GM18511 (cell line): ENCODE measurements around the gene LRIG2.
"Not testable (repeated sequence)": the region's sequence is repeated elsewhere in the genome, so short reads cannot be mapped to it uniquely, and the experiment has no call there.

Experiments
- ATAC-seq: cut with Tn5 transposase; IDR thresholded peaks from one replicate; pipeline ENCODE4 v1.9.1; 2021; ENCODE audit warnings: mild to moderate bottlenecking, moderate library complexity; ENCODE audit not compliant: unreplicated experiment

The LRIG2 gene

DNA sequence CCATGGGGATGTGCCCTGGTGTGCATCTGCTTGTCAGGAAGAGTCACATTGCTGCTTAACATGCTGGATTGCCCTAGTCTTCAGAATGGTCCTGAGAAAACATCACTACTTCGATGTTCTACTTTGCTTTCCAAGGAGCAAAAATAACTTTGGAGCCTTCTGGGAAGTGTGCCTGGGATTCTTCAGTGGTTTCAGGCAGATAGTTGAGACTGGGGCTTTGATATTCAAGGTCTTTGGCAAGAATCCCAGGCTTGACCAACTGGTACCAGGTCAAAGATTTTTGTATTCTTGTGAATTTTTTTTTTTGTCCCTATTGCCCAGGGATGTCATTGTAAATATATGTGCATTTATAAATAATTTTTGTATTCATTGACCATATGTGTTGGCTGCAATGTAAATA, 51.4 kb downstream of the LRIG2 start:
- ATAC-seq = no peak

DNA sequence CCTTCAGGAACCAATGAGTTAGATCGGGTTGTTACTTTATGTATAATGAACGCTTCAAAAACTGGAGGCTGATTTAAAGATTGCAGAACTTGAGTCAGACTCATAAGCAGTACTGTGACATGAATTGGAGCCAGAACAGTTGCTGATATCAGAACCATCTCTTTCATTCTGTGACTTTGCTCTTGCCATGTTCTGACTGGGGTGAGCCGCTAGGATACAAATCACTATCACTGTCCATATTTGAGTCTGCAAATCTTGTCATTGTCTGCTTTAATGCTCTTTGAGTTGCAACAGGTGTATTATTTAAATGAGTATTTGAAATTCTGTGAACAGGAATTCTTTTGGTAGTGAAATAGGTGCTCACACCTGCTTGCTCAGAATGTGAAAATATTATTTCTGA, 52.5 kb downstream of the LRIG2 start:
- no peak for ATAC-seq

DNA sequence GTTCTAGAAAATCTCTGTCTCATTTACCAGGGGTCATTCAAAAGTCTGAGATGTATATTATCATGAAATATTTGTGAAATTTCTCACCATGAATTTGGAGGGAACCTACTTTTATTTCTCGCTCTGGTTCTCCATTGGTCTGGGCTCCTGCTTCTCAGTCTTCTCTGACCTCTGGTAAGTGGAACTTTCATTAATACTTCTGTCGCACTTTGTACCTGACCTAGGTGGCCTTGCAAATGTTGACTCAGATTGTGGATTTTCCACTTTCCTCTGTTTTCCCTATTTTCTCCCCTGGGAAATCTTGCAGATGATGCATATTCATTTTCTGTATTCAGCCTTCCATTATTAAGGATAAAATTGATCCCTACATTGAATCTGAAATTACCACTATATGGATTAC, 53.2 kb downstream of the LRIG2 start:
- no peak for ATAC-seq

DNA sequence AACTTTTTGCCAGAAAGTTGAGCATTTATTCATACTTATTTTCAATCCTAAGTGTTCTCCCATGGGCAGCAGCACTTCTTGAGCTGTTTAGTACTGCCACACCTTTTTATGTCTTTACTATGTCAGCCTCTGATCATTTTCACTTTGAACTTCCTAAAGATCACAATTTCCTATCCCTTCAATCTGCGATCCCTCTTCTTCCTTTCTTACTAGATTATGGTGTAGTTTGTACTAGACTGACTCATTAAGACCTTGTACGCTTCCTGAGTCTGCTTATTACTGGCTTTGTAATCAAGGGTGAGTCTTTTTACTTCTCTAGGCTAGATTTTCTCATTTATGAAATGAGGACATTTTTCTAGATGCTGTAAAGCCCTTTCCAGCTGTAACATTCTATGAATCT, 55.1 kb downstream of the LRIG2 start:
- no peak for ATAC-seq

DNA sequence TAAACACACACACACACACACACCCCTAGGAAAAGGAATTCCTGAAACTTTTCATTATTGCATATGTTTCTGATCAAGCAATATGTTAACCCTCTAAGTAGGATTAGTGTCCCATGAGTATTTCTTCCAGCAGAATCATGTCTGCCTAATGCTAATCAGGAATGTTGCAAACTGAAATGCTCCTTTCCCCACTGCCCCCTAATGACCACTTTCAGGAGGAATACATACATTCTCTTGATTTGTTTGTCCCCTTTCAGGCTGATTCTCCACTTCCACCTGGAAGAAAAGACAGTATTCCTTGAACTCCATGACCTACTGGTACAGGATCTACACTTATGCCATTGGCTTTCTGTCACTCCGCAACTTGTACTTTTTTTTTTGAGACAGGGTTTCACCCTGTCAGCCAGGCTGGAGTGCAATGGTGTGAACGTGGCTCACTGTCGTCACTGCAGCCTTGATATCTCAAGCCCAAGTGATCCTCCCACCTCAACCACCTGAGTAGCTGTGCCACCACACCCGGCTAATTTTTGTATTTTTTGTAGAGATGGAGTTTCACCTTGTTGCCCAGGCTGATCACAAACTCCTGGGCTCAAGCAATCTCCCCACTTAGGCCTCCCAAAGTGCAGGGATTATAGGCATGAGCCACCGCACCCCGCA, 56.7 kb downstream of the LRIG2 start:
- ATAC-seq = no peak

DNA sequence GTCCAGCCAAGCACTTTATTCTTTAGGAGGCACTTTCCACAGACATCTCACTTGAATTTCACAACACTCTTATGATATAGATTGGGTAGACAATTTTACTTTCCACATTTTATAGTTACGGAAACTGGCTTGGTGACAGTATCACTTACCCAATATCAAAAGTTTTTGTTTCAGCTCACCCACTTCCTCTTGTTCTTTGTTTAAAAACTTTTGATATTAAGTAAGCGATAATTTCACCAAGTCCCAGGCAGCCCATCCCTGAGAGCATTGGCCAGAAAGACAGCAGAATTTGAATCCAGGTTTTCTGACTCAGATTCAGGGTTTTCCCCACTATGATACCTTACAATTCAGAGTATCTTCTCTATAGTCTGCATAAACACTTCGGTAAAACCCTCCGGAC, 60.0 kb downstream of the LRIG2 start:
- no peak for ATAC-seq

DNA sequence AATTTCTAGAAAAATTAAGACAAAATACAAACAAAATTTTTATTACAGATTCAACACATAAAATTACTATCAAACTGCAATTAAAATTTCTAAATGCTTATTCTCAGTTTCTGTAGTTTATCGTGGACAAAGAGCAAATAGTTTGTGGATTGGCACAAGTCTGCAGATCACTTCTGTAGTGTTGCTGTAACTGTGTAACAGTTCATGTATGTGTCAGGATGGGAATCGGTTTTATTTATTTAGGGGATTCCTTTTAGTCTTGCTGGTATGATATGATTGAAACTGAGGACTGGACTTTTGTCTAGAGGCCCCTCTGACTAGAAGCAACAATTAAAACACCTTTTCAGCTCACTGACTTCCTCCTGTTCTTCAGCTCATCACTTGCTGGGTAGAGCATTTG, 60.8 kb downstream of the LRIG2 start:
- no peak for ATAC-seq

DNA sequence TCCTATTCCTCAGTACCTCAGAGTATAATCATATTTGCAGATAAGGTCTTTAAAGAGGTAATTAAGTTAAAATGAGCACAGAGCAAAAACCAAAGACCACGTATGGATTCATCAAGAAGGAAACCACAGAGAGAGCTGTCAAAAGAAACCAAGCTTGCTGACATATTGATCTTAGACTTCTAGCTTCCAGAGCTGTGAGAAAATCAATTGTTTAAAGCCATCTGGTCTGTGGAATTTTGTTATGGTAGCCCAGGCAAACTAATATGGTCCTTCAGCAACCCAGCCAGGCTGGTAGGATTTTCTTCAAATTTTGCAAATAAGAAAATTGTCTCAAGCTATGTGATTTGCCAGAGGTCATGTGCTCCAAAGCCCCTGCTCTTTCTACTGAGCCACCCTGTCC, 62.5 kb downstream of the LRIG2 start:
- no peak for ATAC-seq

DNA sequence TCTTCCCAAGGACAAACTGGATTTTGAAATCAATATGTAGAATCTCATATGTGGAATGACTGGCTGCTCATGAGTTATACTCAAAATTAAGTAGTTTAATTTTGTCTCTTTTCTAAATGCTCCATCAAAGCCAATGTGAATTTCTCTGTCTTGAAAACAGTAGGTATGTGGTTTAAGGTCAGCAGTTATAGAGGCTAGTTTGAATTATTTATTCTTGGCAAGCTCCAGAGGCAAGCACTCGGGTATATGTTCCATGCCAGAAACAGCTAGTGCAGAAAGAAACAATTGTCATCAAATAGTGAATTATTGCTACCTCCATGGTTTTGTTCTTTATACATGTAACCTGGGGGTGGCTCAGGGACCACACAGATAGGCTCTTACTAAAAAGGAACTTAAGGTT, 63.5 kb downstream of the LRIG2 start:
- ATAC-seq = no peak

DNA sequence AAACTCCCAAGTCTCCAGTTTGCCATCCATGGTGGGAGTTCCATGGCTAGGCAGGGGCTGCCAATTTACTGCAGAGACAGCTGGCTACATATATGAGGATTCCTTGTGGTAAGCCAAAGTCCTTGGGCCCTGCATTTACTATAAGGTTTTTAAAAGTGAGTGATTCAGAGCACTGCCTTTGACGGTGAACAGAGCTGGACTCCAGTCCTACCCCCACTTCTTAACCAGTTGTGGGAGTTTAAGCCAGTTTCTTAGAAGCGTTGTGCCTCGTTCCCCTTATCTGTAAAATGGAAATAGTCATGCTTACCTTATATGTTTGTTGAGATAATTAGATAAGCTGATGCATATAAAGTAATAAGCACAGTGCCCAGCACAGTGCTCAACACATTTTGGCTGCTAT, 64.6 kb downstream of the LRIG2 start:
- ATAC-seq = no peak

DNA sequence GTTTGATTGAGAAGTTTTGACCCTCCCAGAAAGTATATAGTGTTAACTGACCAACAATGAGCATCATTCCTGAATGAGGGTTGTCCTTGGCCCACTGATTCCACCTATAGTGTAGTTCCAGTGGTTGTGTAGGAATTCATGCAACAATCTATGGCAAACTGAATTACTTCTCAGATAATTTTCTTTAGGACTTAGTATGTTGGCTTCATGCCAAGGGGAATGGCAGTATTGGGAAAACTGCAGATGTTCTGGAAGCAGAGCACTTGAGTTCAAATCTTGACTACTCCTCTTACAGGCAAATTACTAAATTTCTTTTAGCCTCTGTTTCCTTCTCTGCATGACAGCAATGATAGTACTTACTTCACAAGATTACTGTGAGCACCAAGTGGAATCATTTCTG, 65.8 kb downstream of the LRIG2 start:
- no peak for ATAC-seq

DNA sequence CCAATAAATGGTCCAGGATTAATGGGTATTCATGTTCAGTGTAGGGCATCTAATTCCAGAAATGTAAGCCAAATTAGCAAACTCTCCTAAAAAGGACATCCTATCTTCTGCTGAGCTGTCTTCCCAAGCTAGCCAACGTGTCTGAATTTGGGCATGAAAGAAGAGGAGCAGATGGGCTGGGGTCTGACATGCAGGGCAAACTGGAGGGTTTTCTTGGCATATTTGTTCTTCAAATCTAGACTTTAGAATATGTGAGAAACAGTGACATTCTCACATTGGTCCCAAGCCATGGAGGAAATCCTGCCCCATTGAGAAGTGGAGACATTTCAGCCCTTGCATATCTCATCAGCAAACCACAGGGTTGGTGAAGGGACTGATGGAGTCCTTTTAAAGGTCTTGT, 67.2 kb downstream of the LRIG2 start:
- no peak for ATAC-seq

DNA sequence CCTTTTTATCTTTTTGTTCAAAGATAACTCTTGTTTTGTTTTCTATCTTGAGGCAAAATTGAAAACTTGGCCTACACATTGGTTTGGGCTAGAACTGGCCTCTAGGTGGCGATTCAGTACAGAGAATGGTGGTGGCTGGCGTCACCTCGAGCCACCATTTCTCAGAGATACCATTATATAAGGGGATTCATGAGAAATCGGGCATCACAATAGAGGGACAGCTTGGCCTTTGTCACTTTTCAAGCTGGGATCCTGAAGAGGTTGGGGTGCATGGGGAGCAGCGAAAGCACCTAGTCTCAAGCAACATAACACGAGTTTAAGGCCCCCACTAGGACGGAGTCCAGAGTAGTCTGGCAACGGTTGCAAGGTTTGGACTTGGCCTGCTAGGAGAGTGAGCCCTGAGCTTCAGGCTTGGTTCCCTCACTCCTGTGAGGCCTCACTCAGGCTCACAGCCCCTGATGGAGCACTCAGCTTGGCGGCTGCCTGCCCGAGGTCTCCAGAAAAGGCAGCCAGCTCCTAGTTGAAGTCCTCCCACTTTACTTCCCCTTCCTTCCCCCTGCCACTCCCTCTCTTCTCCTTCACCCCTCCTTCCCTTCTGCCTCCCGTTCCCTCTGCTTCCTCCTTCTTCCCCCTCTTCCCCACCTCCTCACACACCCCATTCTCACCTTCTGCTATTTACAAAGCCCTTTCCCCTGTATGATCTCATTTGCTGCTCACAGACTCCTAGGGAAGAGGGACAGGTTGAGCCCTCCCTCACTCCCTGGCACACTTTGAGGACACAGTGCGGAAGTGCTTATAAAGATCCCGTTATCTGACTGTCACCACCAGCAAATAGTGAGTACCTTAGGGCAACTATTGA, 67.8 kb downstream of the LRIG2 start:
- ATAC-seq = peak; percentile 90

DNA sequence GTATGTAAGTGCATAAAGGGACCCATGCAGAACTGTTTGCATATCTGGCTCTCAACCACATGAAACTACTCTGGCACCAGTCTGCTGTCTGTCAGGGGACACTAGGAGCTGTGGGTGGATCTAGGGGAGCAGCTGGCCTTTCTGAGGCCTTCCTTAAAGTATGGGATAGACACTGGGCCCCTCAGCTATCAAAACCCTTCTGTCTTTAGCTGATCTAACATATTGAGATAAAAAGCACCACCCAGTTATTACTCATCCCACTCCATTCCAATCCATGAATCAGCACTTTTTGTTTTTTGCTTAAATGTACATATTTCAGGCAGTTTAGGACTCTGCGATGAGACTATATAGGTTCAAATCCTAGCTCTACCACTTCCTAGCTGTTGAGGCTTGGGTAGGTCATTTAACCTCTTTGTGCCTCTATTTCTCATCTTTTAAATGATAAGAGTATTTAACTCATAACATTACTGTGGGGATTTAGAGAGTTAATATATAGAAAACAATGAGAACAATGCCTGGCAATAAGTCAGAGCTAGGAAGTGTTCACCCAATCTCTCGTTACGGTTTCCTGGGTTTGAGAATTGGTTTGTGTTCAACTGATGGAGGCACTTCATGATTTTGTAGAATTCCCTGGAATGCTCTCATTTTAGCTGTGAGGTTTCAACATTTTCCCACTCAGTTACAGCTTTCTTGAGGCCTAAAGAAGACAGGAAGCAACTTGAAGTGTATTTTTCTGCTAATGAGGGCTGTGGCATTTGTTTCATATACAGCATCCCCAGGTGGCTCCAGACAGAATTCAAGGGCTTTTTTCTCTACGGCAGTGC, 68.9 kb downstream of the LRIG2 start:
- no peak for ATAC-seq

DNA sequence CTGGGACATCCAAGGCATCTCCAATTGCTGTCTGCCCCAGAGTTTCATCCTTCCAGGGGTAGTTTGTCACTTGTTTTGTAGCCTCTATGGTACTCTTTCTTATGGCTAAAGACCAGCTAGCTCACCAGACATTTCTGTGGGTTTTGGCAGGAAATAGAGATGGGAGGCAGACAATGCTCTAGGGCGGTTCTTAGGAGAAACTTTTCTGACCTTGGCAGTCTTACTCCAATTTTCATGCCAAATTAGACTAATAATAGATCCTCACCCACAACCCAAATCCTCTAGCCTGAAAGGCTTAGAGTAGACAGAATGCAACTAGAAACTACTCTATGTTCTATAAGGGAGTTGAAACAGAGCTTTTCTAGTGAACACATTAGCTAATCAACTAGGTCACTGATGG, 69.8 kb downstream of the LRIG2 start:
- ATAC-seq = no peak

DNA sequence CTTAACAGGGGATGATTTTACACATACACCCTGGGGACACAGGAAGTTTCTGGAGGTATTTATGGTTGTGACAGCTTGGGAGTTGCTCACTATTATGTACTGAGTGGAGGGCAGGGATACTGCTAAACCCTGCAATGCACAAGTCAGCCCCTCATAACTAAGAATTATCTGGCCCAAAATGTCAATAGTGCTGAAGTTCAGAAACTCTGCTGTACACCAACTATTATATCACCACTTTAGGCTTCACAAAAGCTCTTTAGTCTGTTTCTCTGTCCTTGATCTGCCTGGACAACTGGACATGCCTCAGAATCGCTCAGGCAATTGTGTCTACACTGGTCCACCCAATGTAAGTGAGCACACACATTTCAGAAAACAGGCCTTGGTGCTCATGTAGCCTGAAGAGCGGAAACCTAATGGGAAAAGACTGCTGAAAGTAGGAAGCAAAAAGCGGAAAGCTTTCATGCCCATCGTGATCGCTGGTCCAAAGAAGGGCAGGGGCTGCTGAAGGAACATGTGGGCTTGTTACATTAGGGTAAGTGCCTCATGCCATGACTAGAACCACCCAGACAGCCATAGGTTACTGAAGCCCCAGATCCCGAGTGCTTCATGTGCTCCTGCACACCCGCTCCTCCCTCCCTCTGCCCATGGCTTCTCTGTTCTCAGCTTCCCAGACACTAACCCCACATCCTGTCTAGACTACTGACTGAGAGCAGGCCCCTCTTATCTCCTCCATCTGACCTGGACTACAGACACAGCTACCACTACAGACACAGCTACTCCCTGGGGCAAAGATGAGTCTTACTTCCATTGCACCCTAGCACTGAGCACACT, 73.5 kb downstream of the LRIG2 start:
- ATAC-seq = no peak

DNA sequence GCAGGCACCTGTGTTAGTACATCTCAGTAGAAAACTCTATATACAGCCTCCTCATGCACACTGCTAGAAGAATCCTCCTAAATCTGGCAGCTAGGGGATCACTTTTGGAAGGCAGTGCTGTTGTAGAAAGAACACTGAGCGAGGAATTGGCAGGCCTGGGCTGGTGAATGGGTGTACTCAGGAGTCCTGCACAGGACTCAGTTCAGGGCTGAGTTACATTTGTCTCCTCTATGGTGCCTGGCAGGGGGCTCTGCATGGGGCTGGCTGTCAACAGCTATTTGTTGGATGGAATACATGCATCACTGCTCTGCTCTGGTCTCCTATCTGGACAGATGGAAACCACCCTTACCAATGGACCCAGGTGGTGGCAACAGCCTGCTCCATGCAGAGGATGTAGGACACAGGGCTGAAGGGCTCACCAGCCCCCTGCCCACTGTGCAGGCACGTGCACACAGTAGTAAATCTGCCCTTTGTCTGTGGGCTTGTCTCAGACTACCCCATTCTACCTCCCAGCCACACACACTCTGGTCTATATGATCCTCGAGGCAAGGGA, 74.2 kb downstream of the LRIG2 start:
- no peak for ATAC-seq

DNA sequence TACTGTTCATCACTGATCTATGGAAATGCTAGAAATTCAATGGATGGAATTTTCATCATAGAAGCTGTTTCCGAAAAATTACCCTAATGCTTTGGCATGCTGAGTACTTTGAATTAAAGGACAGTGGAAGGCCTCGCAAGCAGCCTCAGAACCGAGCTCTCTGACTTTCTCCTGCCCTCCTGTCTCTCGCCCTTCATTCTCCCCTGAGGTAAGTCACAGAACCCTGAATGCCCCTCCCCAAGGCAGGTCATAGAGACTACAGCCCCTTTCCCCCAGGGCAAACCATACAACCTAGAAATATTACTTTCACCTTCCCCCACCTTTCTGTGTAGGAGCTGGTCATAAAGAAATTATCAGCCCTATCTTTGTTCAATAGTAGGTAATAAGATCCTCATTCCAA, 74.8 kb downstream of the LRIG2 start:
- no peak for ATAC-seq

DNA sequence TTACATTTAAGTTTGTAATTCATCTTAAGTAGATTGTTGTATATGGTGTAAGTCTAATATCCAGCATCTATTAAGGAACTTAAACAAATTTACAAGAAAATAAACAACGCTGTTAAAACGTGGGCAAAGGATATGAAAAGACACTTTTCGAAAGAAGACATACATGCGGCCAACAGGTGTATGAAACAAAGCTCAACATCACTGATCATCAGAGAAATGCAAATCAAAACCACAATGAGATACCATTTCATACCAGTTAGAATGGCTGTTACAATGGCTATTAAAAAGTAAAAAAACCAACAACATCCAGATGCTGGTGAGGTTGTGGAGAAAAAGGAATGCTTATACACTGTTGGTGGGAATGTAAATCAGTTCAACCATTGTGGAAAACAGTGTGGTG, 77.5 kb downstream of the LRIG2 start:
- not testable (repeated sequence) for ATAC-seq

DNA sequence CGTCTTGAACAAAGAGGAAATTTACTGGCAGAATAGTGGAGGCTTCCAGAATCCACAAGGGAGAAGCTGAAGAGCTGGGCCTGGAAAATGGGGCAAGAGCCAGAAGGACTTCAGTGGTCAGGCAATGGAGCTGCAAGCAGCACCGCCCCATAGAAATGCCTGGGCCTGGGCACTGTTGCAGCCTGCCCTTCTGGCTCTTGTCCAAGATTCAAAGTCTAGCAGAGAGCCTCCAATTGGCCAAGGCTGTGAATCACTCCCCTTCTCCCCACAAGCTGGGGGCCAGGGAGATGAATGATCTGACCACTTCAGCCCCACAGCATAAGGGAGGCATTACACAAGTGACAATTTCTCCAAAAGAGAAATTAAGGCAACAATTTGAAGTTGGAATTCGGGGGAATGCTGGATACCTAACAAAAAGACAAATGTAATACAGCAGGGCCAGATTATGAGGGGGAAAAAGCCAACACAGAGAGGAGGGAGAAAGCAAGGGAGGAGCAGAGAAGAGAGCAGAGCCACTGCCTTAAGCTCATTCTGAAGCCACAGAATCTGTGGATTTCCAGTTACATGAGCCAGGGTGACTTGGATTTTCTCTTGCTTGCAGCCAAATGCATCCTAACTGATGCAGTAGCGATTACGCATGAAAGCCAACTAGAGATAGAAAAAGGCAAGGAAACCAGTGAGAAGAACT, 80.3 kb downstream of the LRIG2 start:
- ATAC-seq = no peak
